Measurements from ENCODE around the gene KRTAP12-1.
"Not testable (repeated sequence)": the region's sequence is repeated elsewhere in the genome, so short reads cannot be mapped to it uniquely, and the experiment has no call there.

KRTAP12-1 gene

DNA sequence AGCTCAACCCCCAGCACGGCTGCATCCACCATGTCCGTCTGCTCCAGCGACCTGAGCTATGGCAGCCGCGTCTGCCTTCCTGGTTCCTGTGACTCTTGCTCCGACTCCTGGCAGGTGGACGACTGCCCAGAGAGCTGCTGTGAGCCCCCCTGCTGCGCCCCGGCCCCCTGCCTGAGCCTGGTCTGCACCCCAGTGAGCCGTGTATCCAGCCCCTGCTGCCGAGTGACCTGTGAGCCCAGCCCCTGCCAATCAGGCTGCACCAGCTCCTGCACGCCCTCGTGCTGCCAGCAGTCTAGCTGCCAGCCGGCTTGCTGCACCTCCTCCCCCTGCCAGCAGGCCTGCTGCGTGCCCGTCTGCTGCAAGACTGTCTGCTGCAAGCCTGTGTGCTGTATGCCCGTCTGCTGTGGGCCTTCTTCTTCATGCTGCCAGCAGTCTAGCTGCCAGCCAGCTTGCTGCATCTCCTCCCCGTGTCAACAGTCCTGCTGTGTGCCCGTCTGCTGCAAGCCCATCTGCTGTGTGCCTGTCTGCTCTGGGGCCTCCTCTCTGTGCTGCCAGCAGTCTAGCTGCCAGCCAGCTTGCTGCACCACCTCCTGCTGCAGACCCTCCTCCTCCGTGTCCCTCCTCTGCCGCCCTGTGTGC is 15.3 kb upstream of the KRTAP12-1 start, which contains the start of gene KRTAP10-12:
Gene KRTAP10-12, plus strand, starts transcription at position 1 of the 639 bp plus-strand sequence. Its CDS starts 30 bp downstream, at position 31.
- not testable (repeated sequence) for DNase-seq

DNA sequence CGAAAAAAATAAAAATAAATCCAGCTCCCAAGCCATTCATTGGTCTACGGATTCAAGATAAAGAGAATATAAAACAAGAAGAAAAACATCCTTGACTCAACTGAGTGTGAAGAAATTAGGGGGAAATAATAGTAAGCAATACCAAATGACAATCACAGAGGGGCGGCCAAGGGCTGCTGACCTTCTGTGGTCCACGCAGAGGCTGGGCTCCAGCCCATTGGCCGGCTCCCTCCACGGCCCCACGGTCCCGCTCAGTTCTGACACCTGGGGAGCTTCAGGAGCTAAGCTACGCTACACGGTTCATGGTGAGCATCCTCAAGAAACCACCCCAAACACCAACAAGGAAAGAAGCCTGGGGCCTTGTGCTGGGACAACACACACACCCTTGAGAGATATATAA is 14.6 kb upstream of the KRTAP12-1 start:
- DNase-seq, result no peak

DNA sequence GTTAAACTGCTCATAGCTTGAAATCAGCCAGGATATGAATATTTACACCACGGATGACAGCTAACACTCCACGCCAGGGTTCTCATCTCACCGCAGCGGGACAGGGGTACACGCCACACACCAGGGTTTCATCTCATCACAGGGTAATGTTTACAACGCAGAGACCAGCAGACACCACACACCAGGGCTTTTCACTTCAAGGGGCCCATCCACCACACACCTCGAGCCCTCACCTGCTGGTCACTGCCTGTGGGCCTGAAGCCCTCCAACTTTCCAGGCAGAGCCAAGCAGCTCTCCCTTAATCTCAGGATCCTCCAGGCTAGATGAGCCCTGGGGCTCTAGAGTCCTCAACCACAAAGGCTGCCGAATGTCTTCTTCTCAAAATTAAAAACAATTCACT is 13.7 kb upstream of the KRTAP12-1 start:
- no peak for DNase-seq

DNA sequence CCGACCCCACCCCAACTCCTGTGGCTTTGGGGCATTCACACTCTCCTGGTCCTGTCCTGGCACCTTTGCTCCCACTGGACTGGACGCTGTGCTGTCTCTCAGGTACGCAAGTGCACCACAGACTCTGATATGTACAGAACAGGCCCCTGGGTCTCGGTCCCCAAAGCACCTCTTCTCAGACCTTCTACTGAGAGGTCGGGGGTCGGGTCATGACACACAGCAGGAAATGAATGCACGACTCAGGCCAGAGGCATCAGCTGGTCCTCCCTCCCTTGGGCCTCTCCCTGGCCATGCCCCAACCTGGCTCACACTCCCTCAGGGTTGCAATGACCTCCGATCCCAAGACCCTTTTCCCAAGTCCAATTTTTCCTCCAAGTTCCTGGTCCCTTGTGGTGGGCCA is 13.2 kb upstream of the KRTAP12-1 start:
- no peak for DNase-seq

DNA sequence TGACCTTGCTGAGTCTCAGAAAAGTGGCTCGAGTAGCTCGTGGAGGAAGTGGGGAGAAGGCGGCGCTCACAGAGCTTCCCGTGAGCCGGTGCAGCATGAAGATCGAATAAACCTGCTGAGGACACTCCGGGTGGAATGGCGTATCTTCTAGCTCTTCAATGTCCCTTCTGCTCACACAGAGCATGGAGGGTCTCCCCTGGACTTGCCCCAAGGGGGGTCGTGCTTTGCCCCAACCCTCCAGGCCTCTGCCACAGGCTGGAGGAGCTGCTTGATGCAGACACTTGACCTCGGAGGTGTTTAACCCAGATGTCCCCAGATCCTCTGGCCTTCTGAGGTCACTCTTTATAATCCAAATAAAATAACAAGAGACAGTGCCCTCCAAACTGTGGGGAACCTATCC is 12.8 kb upstream of the KRTAP12-1 start:
- no peak for DNase-seq

DNA sequence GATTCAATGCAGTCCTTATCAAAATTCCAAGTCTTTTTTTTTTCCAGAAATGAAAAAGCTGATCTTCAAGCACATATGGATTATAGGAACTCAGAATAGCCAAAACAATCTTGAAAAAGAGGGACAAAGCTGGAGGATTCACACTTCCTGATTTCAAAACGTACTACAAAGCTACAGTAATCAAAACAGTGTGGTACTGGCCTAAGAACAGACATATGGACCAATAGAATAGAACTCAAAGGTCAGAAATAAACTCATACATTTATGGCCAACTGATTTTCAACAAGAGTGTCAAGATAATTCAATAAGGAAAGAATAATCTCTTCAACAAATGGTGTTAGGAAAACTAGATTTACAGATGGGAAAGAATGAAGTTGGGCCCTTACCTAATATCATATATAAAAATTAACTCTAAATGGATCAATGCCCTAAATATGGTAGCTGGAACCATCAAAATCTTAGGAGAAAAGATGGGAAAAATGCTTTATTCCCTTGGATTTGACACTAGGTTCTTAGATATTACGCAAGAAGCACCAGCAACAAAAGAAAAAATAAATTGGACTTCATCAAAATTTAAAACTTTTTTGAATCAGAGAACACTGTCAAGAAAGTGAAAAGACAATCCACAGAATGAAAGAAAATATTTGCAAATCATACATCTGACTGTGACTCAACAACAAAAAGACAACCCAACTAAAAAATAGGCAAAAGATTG is 11.0 kb upstream of the KRTAP12-1 start:
- no peak for DNase-seq

DNA sequence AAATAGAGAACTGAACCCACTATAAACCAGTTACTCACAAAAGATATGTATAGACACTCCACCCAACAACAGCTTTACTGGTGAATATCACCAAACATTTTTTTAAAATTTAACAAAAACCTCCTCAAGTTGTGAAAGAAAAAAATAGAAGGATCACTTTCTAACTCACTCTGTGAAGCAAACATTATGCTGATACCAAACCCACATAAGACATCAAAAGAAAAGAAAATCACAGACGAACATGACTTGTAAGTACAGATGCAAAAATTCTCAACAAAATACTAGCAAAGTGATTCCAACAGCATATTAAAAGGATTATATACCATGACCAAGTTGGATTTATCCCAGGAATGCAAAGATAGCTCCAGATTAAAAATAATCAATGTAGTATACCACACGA is 9.7 kb upstream of the KRTAP12-1 start:
- DNase-seq, result no peak

DNA sequence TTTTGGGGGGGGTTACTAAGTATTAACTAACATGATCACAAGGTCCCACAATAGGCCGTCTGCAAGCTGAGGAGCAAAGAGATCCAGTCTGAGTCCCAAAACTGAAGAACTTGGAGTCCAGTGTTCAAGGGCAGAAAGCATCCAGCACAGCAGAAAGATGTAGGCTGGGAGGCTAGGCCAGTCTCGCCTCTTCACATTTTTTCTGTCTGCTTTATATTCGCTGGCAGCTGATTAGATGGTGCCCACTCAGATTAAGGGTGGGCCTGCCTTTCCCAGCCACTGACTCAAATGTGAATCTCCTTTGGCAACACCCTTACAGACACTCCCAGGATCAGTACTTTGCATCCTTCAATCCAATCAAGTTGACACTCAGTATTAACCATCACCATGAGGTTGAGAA is 7.8 kb upstream of the KRTAP12-1 start:
- DNase-seq, result not testable (repeated sequence)

DNA sequence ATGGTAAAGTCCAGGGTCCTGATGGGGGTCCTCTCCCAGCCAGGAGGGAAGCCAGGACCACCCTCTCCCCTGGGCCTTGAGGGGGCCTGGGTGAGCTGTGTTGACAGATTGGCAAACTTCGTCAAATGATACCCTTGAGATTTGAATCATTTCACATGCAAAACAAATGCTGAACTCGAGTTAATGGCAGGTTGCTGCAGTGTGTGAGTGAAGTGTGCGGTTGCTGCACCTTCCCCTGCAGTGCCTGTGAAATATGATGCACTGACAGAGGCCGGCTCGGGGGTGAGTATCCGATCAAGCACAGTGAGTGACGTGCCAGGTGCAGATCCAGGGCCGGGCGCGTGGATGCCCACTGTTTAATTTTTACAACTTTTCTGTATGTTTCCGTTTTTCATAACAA is 5.7 kb upstream of the KRTAP12-1 start:
- DNase-seq, result no peak

DNA sequence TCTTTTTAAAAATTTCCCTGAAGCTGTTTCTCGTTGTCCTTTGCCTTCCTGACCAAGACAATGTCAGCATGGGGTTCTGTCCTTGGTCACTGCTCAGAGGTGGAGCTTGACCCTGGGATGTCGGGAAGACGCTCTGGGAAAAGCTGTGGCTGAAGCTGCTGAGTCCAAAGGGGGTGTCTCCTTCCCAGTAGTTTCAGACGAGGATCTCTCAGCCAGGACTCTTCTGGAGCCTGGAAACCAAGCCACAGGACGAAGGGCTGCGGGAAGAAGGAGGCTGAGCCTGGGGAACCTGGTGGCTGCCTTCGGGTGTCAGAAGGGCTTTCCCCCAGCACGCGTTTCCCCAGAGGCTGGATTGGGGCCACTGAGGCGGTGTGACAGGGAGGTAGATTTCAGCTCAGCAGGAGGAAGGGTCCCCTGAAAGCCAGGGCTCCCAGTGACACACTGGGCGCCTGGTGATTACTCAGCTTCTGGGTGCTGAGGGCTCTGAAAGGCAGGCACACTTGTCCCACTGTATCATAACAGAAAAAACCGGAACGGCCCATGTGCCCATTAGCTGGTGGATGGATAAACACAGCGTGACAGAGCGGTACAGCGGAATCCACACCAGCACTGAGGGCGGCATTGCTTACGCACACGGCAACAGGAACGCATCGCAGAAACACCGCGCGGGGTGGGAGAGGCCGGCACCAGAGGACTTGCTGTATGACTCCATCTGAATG is 5.0 kb upstream of the KRTAP12-1 start:
- DNase-seq, result no peak

DNA sequence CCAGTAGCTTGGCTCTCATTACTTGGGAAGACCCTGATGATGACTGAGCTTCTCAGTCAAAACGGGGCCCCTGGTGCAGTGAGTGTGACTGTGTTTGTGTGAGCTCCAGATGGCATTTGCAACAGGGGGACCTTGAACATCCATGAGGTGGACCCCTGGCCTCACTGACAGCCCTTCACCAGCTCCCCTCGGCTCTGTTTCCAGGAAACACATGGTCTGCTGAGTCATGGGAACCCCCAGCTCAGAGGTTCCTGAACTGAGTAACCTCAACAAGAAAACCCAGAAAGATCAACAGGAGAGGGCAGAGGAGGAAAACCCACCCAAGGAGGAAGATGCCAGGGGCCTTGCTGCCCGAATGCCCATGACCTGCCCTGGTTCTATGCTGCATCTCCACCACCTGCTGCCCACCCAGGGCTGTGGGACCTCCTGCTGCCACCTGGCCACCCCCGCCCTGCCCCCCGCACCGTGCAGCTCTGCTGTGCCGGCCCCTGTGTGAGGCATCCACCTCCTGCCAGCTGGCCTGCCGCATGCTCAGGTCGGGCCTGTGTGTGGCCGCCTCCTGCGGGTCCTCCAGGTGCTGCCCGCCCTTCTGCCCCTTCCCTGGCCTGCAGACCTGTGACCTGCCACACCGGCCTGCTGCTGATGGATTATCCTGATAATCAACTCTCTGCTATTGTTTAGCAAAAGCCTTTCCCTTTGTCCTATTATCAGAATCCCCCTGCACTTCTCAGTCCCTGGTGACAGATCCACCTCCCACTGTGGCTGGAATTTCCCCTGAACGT is 4.2 kb upstream of the KRTAP12-1 start:
- DNase-seq, result no peak

DNA sequence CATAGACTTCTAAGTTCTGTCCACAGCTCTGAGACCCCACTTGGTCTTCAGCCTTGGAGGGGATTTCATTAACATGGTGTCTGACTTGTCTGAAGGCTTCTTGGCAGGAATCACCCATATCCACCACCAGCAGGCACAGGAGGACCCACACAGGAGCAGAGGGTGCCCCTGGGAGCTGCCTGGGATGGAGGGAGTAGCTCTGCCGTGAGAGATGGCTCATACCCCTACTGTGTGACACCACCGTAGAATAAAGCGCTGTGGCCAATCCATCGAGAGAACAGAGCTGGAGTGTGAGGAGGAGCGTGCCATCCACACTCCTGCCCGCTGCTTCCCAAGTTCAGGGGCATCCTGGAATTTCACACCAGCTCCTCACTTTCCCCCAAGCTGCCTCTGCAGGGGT is 3.1 kb upstream of the KRTAP12-1 start:
- DNase-seq, result not testable (repeated sequence)

DNA sequence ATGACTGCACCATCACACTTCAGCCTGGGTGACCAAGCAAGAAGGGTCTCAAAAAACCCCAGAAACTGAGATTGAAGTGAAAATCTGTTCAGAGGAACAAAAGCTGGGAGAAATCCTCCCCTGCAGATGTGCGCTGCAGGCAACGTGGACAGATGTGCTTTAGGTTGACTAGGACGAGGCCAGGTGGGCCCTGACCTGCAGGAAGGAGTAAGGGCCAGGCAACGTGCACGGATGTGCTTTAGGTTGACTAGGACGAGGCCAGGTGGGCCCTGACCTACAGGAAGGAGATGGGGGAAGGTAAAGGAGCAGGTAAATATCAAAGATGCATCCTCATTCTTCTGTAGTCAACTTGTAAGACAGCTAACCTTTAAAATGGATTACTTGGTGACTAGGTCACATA is 2.5 kb upstream of the KRTAP12-1 start:
- DNase-seq, result no peak

DNA sequence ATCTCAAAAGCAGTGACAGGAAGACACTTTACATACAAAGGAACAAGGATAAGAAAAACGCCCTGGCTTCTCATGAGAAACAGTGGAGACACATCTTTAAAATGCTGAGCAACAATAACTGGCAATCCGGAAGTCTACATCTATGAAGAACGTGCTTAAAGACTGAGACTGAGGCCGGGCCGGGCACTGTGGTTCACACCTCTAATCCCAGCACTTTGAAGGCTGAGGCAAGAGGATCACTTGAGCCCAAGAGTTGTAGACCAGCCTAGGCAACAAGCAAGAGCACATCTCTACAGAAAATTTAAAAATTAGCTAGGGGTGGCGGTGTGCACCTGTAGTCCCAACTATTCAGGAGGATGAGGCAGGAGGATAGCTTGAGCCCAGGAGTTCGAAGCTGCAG is 2.1 kb upstream of the KRTAP12-1 start:
- DNase-seq, result no peak

DNA sequence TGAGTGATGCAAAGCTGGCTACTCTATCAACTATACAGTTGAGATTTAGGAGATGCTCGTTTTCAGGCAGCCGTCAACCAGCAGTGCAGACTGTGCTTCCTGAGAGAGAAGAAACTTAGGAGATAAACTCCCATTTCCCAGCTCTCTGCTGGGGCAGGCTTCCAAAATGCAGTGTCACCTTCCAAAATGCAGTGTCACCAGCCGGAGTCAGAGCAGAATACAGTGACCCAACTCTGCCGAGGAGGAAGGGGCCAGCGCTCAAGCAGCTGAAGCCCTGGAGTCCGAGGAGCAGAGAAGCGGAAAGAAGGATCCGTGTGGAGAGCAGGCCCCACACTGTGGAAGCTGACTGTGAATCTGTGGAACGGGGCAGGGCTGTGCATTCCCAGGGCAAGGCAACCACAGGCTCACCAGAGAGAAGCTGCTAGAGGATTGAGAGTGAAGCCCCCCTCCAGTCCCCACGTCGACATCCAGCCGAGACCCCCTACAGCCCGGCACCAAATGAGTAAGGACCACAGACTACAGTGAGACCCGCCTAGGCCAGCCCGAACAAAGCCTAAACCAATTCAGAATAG is 703 bp upstream of the KRTAP12-1 start:
- DNase-seq, result no peak

DNA sequence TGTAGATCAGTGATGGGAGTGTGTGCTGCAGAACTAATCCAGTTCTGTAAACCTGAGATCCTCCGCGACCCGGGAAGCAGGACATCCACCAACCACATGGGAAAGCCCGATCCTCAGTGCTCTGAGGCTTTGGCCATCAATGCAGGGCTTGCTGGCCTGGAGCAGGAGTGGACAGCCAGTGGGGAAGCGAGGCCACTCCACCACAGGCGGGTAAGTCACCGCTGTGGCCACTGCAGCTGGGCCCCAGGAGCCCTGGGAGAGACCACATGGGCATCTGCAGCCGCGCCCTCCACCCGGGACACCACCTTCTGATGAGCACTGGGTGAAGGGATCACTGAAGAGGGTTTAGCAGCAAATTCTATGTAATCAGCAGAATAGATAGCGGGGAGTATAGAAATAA is 811 bp downstream of the KRTAP12-1 start:
- DNase-seq, result no peak

DNA sequence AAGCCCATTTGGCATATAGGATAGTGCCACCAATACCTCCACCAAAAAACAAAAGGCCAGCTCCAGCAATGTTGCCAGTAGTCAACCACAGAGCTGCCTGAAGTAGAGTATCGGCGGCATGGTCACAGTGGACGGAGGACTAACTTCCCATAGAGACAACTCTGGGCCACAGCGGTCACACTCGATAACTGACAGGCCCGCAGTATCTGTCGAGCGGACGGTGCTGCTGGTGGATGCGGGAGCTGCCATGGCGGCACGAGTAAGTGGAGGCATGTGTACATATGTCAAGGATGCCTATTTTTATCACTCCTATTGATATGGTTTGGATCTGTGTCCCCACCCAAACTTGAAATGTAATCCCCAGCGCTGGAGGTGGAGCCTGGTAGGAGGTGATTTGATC is 4.1 kb downstream of the KRTAP12-1 start:
- DNase-seq, result no peak

DNA sequence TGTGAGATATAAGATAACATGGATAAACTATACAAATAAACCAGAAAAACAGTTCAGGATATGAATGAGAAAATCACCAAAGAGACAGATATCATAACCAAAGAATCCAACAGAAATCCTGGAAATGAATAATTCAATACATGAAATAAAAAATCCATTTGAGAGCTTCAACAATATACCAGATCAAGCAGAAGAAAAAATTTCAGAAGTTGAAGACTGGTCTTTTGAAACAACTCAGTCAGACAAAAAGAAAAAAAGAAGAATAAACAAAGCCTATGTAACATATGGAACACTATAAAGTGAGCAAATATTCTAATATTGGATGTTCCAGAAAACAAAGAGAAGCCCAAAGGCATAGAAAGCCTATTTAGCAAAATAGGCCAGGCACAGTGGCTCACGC is 10.1 kb downstream of the KRTAP12-1 start:
- DNase-seq, result no peak

DNA sequence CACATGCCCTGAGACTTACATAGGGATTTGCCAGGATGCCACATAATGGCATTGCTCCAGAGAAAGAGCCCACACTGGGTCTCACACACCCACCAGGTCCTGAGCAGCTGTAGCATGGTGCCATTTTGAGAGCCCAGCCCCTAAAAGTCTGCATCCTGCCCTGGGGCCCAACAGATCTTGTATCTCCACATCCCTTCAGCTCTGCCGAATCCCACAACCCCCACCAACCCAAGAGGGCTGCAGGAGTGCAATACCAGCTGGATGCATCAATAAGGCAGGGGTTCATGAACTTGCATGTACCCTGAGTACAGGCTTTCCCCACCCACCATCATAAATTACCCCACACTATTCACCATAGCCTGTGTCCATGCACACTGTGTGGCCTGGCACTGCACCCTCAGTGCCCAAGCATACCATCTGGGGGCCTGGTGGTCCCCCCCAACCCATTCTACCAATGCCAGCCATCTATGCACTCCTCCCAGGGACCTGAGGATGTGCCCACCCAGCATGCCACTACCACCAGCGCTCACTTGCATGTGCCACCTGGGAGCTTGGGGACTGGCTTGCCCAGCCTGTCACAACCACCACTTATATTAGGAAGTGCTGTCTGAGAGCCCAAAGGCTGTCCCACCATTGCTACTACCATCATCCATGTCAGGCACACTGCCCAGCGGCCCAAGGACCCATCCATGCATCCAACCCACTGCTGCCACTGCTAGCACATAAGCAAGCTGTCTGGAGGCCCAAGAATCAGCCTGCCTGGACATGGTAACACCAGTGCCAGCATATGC is 11.1 kb downstream of the KRTAP12-1 start:
- DNase-seq, result no peak

DNA sequence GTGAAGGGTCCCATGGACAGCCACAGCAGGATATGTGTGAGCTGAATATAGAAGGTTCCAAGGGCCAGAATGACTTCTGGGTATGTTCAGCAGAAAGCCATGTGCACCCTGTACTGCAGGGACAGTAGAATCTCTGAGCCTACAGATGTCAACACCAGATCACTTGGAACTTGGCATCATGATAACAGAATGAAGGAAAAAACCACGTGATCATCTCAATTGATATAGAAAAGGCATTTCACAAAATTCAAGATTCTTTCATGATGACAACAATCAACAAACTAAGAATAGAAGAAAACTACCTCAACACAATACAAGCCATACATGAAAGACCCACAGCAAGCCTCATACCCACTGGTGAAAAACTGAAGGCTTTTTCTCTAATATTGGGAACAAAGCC is 14.4 kb downstream of the KRTAP12-1 start:
- DNase-seq, result no peak

DNA sequence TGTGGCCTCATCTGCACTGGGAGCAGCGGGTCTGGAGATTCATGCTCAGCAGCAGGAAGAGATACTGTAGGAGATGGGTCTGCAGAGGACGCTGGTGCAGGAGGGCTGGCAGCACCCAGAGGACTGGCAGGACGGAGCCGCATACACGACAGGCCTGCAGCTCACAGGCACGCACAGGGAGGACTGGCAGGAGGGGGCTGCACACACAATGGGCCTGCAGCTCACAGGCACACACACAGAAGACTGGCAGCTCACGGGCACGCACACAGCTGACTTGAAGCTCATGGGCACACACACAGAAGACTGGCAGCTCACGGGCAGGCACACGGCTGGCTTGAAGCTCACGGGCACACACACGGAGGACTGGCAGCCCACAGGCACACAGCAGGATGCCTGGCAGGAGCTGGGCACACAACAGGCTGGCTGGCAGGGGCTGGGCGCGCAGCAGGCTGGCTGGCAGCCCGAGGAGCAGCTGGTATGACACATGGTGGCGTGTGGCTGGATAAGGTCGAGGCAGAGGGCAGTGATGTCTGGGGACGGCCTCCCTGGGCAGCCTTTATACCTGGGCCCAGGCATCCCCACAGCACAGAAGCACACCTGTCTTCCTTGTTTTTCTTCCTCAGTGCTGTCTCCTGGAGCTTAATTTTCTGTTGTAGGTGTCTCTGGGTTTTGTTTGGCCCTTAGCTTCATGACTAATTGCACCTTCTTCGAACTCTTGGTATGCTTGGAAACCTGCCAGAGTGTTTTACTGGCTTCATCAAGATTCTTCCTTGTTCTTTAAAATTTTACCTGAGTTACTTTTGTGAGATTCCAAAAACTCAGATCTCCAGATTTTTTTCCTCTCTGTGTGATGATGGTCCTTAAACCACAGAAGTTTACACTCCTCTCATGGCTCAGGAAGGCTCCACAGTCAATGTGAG is 15.3 kb downstream of the KRTAP12-1 start, which contains the start of gene KRTAP12-2:
Gene KRTAP12-2, minus strand, starts transcription at position 527 of the 920 bp plus-strand sequence. Its CDS starts 41 bp downstream, at position 486.
- DNase-seq, result no peak

Data from SIG-M5 (cell line).